Posterior cingulate gyrus (tissue), 11 donors: ENCODE measurements around the gene CHST15.
A peak's percentile ranks its signal among the peaks of the same experiment; 100 is the strongest.

ENCODE experiments used
- DNase-seq, 10 donors: peaks; one replicate each; pipeline versions ENCODE4 v3.0.0 to v3.0.0-alpha.2; 2020 to 2021; ENCODE audit warnings: mixed read lengths in 3 of 10
- intact Hi-C: fragments of 100-400 bp; cut with DNase I; formaldehyde crosslinking; loops from one replicate; pipeline ENCODE4 v1.15.1; 2023

The CHST15 gene

GRCh38 chr10:124020981-124021815 is 72.2 kb downstream of the CHST15 start:
- DNase-seq = peak in 3 of 10 donors; percentile 25 to 53 (median 32)
- intact Hi-C loops = no loop called here

- intact Hi-C loops = no loop called here
- peak in 1 of 10 donors; percentile 82 for DNase-seq
These were observed 73.3 kb downstream of the CHST15 start for GRCh38 chr10:124019886-124020797.

GRCh38 chr10:124018886-124019525 is 74.4 kb downstream of the CHST15 start:
- peak in 1 of 10 donors; percentile 78 for DNase-seq
- intact Hi-C loops = no loop called here

- DNase-seq = peak in 1 of 10 donors; percentile 61
- intact Hi-C loops = no loop called here
These were observed 75.7 kb downstream of the CHST15 start for GRCh38 chr10:124017729-124018128.

DNA sequence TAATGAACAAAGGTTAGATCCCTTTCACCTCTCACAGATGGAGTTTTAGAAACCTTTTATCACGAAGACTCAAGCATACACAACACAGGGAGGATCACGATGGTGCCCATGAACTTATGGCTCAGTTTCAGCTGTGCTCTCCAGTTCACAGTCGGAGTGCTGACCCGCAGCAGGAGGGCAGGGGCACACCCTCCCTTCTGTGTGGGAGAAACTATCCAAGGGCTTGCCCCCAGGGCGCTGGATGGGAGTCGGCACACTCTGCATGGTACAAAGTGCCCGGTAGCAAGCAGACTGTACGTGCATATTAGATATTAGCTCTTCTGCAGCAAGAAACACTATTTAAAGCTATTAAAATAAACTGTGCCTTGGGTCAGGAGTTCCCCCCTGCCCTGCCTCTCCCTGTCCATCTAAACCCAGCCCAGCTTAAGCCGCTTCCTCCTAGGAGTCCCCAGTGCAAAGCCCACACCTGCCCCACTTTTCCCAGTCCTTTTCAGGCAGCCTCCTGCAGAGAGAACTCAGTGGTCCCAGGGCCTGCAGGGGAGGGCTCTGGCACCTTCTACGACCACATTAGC is 76.5 kb downstream of the CHST15 start:
- peak in 1 of 10 donors; percentile 59 for DNase-seq
- intact Hi-C loops = no loop called here

DNA sequence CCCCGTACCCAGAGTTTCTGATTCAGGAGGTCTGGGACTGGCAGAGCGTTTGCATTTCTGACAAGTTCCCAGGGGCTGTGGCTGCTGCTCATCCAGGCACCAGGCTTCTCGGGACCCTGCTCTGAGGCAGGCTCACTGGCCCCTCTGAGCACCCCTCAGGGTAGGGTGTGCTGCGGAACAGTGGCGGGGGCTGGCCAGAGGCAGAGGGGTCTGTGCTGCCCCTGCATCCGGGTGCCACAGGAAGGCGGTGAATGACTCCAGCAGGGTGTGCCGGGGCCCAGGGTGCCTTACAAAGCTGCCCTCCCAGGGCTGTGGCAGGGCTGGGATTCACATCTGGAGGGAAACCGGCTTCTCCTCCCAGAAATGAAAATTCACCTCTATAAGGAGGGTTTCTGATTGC is 77.4 kb downstream of the CHST15 start:
- no peak for DNase-seq
- intact Hi-C loops = no loop called here

DNA sequence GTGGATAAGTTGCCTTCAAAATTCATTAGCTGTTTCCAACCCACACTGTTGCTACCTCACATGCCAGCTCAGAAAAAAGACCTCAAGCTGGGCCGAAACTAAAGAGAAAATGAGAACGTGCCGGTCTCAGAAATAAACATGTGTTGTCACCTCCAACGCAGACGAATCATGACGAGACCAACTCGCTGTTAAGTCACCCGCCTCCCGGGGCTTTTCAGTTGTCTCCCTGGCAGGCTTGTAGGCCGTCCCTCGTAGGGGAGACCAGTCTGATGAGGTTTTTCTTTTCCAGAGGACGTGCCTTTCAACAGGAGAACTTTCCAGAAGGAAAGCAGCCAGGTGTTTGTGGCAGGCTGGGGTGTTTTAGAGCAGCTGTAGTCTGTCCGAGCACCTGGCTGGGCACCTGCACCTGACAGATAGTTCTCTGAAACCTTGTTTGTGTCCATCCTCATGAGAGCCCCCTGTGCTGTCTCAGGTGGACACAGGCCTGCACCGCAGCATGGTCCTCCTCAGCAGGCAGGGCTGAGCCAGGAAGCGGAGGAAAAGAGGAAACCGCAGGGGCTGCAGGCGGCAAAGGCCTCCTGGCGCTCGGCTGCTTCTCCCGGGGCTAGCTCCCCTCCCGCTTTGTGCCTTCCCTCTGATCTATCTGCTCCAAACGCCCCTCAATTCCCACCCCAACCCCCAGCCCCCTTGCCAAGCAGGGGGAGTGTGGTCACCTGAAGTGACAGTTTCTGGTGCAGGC is 78.8 kb downstream of the CHST15 start:
- intact Hi-C loops = no loop called here
- no peak for DNase-seq

DNA sequence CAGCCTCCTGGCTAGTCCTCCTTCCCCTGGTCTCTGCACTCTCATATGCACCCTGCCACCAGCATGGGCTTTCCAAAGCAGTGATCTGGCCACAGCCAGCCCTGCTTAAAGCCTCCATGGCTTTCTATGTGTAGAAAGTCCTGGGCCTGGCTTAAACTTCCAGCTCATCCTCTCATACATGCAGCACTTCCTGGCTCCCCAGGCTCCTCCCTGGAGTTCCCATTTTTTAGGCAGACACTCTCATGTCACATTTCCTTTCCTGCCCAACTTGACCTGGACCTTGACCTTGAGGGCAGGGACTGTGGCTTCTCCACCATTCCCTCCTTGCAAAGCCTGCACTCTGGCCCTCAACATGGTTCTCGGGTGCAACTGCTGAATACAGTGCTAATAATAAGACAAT is 79.5 kb downstream of the CHST15 start:
- peak in 2 of 10 donors; percentile 39 to 49 for DNase-seq
- intact Hi-C loops = no loop called here

DNA sequence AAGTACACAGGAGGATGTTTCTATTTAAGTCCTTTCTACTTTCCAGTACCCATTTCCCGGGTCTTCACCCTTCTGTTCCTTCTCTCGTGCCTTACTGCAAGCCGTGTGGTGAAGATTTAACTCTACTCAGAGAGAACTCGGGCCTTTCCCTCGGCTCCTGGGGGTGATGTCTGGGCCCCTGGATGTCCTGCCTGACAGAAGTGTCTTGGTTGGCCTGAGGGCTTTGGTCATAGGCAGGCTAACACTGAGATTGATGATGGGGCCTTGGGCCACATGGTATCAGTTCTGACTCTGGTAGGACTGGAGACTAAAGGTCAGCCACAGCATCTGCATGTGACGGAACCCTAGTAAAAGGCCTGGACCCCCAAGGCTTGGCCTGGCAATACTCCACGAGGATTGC is 80.4 kb downstream of the CHST15 start:
- DNase-seq = peak in 1 of 10 donors; percentile 22
- intact Hi-C loops = no loop called here

GRCh38 chr10:124012583-124012982 is 80.8 kb downstream of the CHST15 start:
- no peak for DNase-seq
- intact Hi-C loops = no loop called here

DNA sequence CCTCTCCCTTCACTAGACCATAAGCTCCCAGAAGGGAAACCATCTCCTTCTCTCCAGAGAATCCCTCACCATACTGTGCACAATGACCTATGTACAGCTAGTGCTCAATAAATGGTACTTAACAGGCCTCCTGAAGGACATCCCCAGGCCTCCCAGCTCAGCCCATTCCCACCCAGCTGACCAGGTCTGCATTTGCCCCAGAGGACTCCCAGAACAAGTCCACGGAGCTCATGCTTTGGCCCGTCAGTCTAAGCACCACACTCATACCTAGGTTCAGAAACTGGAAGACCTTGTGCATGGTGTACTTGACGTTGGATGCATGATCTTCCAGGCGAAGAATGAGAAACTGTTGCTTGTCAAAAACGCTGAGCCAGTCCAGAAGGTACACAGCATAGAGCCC is 81.3 kb downstream of the CHST15 start:
- peak in 1 of 10 donors; percentile 18 for DNase-seq

DNA sequence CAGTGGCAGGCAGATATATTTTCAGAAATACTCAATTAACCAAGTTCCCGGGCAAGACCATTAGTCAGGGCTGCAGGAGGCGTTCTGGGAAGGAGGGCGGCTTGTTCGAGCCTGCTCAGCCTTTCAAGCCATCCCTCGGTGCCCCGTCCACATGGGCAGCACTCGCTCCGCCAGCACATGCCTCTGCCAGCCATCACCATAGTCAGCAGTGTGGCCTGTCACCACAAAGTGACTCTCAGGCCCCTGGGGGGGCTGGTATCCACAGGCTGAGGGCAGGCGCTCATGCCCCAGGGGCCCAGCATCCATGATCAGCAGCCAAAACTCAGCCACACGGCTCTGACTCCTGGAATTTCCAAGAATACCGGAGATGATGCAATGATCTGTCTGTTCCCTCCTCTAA is 81.9 kb downstream of the CHST15 start:
- peak in 2 of 10 donors; percentile 77 to 80 for DNase-seq
- intact Hi-C loops = no loop called here

More for the DNA sequence above, 81.3 kb downstream of the CHST15 start:
- intact Hi-C loops = no loop called here

DNA sequence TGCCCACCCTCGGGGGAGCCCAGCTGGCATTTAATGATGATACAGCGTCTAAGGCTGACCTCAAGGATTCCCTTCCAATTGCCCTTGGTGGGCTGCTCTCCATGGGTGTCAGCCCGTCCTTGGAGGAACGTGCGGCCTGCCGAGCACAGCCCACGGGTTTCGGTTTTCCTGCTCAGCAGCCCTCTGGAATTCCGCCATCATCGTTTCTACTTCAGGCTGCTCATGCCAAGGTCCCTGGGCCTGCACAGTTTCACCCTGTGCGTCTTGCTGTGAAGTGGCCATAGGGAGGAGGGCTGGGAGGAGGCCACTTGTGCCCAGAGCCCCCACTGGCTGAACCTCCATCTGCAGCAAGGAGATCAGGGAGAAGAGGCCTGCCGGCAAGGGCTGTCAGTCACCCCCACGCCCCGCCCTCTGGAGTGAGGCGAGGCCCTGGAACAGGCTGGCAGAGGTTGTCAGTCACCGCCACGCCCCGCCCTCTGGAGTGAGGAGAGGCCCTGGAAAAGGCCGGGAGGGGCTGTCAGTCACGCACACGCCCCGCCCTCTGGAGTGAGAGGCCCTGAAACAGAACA is 82.8 kb downstream of the CHST15 start:
- intact Hi-C loops = no loop called here
- DNase-seq = peak in 2 of 10 donors; percentile 78 to 87

GRCh38 chr10:124010024-124010423 is 83.4 kb downstream of the CHST15 start:
- intact Hi-C loops = no loop called here
- peak in 1 of 10 donors; percentile 73 for DNase-seq

- intact Hi-C loops = no loop called here
- DNase-seq = peak in 1 of 10 donors; percentile 46
These were observed 84.0 kb downstream of the CHST15 start for GRCh38 chr10:124009231-124010015.

DNA sequence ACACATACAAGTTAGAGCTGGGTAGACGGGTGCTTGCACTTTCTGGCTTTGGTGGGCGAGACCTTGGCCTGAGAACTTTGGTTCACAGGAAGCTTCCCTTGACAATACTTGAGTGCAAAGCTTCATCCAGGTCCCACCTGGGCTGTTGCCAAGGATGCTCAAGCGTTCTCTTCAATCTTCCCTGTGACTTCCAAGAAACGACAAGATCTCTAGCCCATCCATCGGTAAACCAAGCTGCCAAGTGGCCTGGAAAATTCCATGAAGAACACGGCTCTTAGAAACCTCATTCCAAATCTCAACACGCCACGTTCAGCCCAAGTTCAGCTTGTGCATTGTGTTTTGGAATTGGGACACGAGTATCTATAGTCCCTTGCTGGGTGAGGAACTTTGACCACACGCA is 84.7 kb downstream of the CHST15 start:
- intact Hi-C loops = no loop called here

DNA sequence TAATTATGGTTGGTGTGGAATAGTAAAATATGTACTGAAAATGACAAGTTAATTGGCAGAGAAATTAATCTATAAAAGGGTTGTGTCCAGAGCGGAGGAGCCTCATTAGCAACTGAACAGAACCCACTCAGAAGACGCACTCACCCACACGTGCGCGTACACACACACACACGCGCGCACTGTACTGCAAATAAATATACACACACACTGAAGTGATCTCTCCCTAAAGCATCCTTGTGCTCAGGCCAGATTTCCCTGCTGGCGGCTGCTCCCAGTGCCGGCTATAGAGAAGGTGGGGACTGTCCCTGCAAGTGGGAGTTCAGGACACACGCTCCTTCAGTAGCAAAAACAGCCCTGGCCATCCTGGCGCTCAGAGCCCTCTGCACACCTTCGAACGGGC is 85.2 kb downstream of the CHST15 start:
- DNase-seq = peak in 2 of 10 donors; percentile 74 to 79
- intact Hi-C loops = no loop called here

More for the DNA sequence above, 84.7 kb downstream of the CHST15 start:
- peak in 1 of 10 donors; percentile 61 for DNase-seq

DNA sequence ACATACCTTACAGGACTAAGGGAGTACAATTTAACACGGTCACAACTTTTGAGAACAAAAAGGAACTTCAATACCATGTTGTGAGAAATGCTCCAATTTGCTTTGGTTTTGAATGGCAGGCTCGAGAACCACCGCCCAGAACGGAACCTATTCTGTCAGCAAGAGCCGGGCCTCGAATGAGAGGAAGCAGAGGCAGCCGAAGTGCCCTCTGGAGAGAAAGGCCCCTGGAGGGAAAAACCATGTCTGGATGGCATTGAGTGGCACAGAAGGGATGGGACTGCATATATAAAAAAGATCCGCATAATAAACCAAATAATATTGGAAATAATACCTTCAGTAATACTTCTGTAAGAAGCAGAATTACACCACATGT is 85.6 kb downstream of the CHST15 start:
- intact Hi-C loops = no loop called here
- no peak for DNase-seq
